HS-5 (cell line): ENCODE measurements around the gene SMR3A.

Experiments
- DNase-seq: peaks from one replicate; pipeline ENCODE4 v3.0.0-alpha.2; 2012; ENCODE audit warnings: low read depth

Gene SMR3A

GRCh38 chr4:70360460-70360859 lies at the start of gene SMR3A:
Gene SMR3A (plus strand): TSS chr4:70360760. CDS start chr4:70362116, 1,356 bp downstream.
- no peak for DNase-seq

GRCh38 chr4:70313736-70314135 lies 46.8 kb upstream of the SMR3A start:
- DNase-seq = no peak

DNA sequence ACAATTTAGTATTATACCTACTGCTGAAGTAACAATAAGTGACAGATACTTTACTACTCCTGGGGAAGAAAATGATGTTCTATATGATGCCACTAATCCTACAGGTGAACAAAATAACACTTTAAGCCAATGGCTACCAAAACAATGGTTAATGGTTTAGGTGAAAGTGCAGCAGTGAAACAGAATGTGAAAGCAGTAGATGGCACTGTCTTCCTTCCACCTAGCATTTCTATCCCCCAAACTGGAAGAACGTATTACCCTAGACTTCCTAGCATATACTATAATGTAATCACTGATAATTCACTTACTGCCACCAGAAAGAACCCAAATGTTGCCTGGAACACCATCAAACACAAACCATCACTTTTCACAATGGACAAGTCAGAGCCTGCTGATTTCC lies 44.6 kb upstream of the SMR3A start:
- no peak for DNase-seq

GRCh38 chr4:70326052-70326451 lies 34.5 kb upstream of the SMR3A start:
- DNase-seq = no peak

DNA sequence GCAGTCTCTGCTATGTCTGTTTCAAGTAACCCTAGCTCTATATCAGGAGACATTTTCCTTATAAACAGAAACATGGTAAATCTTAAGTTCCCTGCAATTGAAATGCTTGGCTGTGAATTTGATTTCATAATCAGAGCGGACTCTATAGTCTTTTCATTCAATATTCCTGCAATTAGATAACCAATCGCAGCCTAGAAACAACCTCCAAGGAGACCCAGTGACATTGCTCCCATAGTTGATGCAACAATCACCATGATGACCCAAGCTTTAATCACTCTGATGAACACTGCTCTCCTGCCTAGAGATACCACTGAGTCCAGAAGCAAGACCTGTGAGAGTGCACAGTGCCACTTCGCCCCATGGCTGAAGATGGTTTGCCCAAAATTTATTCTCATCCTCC lies 25.9 kb upstream of the SMR3A start, which contains the start of gene CABS1:
Gene CABS1, plus strand, starts transcription at position 301 of the 400 bp plus-strand sequence. Its CDS starts 59 bp downstream, at position 360.
- DNase-seq = no peak

GRCh38 chr4:70336043-70336442 lies 24.5 kb upstream of the SMR3A start:
- no peak for DNase-seq

- DNase-seq = peak; percentile 10
Measured at GRCh38 chr4:70337886-70338420, 22.6 kb upstream of the SMR3A start.

- no peak for DNase-seq
Measured at GRCh38 chr4:70356185-70356584, 4.4 kb upstream of the SMR3A start.

DNA sequence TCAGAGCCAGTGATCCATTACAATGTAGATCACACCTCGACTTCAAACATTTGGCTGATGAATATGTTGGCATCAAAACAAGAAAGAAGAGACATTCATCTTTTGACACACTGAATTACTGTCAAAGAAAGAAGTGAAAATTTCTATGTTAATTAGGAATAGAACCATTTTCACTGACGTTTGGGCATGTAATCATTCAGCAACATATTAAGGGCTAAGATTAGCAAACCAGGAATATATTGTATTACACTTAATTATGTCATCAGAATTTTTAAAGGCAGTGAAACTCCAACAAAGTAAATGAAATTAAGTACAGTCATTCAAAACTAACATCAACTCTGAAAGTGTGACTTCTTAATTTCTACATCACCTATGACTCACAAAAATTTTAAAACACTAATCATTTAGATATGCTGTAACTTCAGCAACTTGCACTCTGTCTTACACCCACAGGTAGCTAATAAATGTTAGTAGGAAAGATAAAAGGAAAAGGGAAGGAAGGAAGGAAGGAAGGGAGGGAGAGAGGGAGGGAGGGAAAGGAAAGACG lies 1.4 kb upstream of the SMR3A start:
- no peak for DNase-seq

DNA sequence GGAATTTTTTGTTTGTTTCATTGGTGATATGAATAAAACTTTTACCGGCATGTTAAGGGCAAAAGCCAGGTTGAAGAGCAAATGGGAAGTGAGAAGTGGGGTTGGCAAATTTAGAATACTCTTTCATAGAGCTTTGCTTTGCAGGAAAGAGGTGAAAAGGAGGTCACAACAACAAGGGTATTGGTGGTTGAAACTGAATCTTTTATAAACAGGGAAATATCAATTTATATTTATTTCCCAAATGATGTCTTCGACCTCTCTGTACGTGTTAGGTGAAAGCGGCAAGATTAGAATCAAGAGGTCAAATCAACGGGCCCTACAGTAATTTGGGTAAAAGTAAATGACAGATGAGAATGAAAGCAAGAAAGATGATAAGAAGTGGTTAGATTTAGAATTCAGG lies 3.4 kb downstream of the SMR3A start:
- DNase-seq = no peak

- DNase-seq = no peak
Measured at GRCh38 chr4:70365479-70365878, 4.9 kb downstream of the SMR3A start.

DNA sequence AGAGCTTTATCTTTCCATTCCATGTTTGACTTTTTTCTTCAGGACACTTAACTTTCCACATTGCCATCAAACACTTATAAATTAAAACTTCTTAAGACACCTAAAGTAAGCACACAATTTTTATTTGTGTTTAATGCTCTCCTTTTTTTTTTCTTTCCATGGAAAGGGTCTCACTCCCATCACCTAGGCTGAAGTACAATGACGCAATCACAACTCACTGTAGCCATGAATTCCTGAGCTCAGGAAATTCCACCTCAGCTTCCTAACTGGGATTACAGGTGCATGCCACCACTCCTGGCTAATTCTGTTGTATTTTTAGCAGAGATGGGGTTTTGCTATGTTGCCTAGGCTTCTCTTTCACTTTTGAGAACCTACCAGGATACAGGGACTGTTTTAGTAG lies 7.3 kb downstream of the SMR3A start:
- DNase-seq = no peak

DNA sequence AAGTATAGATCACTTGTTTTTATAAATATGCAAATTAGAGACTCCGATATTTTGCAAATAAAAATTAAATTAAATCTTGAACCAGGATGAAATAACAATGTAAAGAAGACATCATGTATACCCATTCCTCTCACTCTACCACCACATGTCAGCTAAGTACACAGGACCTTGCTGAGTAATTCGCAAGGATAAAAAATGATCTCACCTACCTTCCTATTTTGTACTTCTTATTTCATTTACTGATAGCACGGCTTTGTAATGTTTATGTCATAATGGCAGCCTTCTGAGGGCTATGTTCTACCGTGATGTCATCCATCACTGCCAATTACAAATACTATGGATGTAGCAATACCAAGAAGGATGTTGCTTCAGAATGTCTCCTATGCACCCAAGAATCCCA lies 11.4 kb downstream of the SMR3A start:
- DNase-seq = no peak

DNA sequence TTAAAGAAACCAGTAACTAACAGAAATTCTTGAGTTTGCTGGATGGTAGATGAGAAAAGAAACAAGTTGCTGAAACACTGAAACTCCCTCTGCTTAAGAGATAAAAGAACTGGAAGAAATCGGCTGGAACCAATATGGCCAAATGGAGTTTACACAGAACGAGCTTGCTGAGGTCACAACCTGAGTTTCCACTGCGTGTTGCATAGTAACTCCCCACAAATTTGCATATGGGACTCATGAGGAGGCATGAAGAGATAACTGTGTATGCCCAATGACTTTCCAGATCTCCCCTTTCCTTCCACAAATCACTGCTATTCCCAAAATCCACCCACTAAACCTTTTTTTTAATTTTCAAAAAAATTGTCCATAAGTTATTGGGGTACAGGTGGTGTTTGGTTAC lies 12.2 kb downstream of the SMR3A start:
- DNase-seq = no peak

- no peak for DNase-seq
Measured at GRCh38 chr4:70380578-70380977, 20.0 kb downstream of the SMR3A start.

DNA sequence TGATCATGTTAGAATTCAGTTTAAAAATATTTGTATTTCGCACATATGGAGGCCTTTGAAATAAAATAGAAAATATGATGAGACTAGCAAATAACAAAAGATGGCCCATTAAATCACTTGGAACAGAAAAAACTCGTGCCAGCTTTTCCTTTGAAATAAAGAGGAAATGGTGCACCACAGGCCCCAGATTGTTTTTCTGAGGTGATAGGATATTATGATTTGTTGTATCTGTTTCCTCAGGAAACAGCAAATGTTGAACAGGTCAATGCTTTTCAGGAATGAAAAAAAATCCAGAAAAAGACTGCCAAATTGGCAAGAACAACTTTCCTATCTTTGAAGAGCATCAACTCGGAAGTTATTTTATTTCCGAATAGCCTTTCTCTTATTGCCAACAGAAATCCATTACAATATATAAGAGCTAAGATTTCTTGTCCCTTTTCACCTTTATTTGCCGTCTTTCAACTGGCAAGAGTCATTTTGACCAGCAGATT lies 22.2 kb downstream of the SMR3A start, which contains the start of gene SMR3B:
Gene SMR3B, plus strand, starts transcription at position 441 of the 491 bp plus-strand sequence. CDS start 1,380 bp downstream, outside the sequence.
- DNase-seq = no peak

GRCh38 chr4:70392057-70392776 lies 31.7 kb downstream of the SMR3A start:
- no peak for DNase-seq

DNA sequence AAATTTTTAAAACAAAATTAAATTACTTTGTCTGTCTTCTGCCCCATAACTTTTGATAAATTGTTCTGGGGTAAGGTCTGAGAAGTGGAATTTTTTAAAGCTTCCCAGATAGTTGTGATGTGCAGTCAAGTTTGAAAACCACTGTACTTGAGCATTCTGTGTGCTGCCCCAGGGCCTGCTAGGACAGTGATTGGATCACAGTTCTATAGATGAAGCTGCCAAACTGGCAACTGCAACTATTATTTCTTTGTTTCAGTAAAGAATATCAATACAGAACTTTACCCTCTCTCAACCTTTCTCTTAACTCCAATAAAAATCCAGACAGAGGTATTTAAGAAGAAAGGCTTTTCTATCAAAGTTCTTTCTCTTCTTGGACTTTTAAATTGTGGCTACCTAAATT lies 37.0 kb downstream of the SMR3A start, which contains the start of gene OPRPN:
Gene OPRPN, plus strand, starts transcription at position 361 of the 400 bp plus-strand sequence. CDS start 1,346 bp downstream, outside the sequence.
- DNase-seq = no peak

DNA sequence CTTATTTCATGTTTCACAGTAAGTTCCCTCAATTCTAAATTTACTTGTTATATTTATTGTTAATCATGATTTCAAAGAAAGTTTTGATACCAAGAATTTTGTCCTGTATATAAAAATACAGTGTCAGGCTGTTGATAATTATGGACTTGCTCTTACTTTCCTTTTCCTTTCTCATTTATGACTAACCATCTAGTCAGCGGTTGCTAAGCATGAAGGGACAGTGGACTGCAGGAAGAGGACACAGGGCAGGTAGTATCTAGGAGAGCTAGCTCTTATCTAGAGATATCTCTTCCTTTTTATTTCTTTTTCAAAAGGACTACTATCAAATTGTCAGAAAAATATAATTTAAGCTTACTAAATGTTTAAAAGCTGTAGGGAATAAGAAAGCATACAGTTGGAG lies 38.8 kb downstream of the SMR3A start:
- peak; percentile 9 for DNase-seq

DNA sequence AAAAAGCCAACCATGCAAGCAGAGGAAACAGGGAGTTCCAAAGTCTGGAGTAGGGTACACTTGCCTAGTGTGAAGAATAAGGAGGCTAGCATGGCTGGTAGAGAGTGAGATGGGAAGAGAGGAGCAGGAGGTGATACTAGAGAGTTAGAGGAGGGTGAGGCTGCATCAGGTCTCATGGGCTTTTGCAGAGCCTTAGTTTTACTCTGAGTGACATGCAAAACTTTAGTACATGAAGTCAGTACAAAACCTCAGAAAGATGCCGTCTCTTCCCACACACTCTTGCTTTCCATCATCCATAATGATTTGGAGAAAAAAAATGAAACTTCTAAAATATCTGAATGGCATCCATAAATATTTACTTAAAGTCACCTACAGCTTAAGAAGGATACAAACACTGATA lies 42.2 kb downstream of the SMR3A start:
- no peak for DNase-seq

GRCh38 chr4:70405765-70406164 lies 45.2 kb downstream of the SMR3A start:
- DNase-seq = no peak
